WTC11 (cell line): ENCODE data around the gene ARPC5. TPM values are rescaled to one million over a fixed set of nuclear protein-coding genes. Genes with fewer than 3 reads are reported as not detected.

Experiments
- ATAC-seq: fragments of 200-7000 bp; cut with Tn5 transposase; 2 replicates; pipeline ENCODE4 v1.10.0; 2021; ENCODE audit warnings: mild to moderate bottlenecking, moderate library complexity
- CTCF ChIA-PET: fragments of 300-600 bp; sonication (Branson Sonifier 250); formaldehyde crosslinking; loops from one replicate; lab custom pipeline; 2021; ENCODE audit warnings: antibody characterized with exemption; lab: Charles Lee
- POLR2A ChIA-PET: fragments of 350-600 bp; sonication (Branson Sonifier 250); formaldehyde crosslinking; loops from one replicate; lab custom pipeline; 2021; ENCODE audit warnings: antibody characterized with exemption; lab: Charles Lee
- DNase-seq: peaks from one replicate; pipeline ENCODE4 v3.0.0; 2021; ENCODE audit warnings: low spot score
- H3K27ac Mint-ChIP-seq: 2 replicates; pipeline ENCODE4 v1.8.0; 2021; ENCODE audit warnings: mixed read lengths
- H3K27me3 Mint-ChIP-seq: 2 replicates; pipeline ENCODE4 v1.8.0; 2021; ENCODE audit warnings: low read depth, mild to moderate bottlenecking, moderate library complexity, mixed read lengths
- H3K36me3 Mint-ChIP-seq: 2 replicates; pipeline ENCODE4 v1.8.0; 2021; ENCODE audit warnings: mixed read lengths
- H3K4me1 Mint-ChIP-seq: 2 replicates; pipeline ENCODE4 v1.8.0; 2022; ENCODE audit warnings: mixed read lengths
- H3K4me3 Mint-ChIP-seq: 2 replicates; pipeline ENCODE4 v1.8.0; 2021; ENCODE audit warnings: mild to moderate bottlenecking, moderate library complexity, mixed read lengths
- H3K9me3 Mint-ChIP-seq: 2 replicates; pipeline ENCODE4 v1.8.0; 2021; ENCODE audit warnings: mixed read lengths
- ATF1 ChIP-seq: sonication (generic); formaldehyde crosslinking; IDR thresholded peaks from 2 replicates; pipeline ENCODE4 v1.8.1; 2023; ENCODE audit warnings: mild to moderate bottlenecking, moderate library complexity, missing genetic modification reagents
- E2F5 ChIP-seq: sonication (generic); formaldehyde crosslinking; IDR thresholded peaks from 2 replicates; pipeline ENCODE4 v1.8.1; 2022; ENCODE audit warnings: mild to moderate bottlenecking, moderate library complexity, missing genetic modification reagents
- ESRRA ChIP-seq: sonication (generic); formaldehyde crosslinking; IDR thresholded peaks from 2 replicates; pipeline ENCODE4 v1.8.1; 2022; ENCODE audit warnings: mild to moderate bottlenecking, missing genetic modification reagents, borderline replicate concordance
- FOXK1 ChIP-seq: sonication (generic); formaldehyde crosslinking; IDR thresholded peaks from 2 replicates; pipeline ENCODE4 v1.8.0; 2022; ENCODE audit warnings: mild to moderate bottlenecking, moderate library complexity, missing genetic modification reagents
- GABPB1 ChIP-seq: sonication (generic); formaldehyde crosslinking; IDR thresholded peaks from 2 replicates; pipeline ENCODE4 v1.8.1; 2023; ENCODE audit warnings: mild to moderate bottlenecking, missing genetic modification reagents
- MAX ChIP-seq: sonication (generic); formaldehyde crosslinking; IDR thresholded peaks from 2 replicates; pipeline ENCODE4 v1.8.0; 2022; ENCODE audit warnings: mild to moderate bottlenecking, missing genetic modification reagents
- NR2C2 ChIP-seq: sonication (generic); formaldehyde crosslinking; IDR thresholded peaks from 2 replicates; pipeline ENCODE4 v1.8.0; 2022; ENCODE audit warnings: mild to moderate bottlenecking, missing genetic modification reagents
- OVOL2 ChIP-seq: fragments of 250-450 bp; sonication (Bioruptor Pico); IDR thresholded peaks from 2 replicates; pipeline ENCODE4 v1.9.0; 2021; ENCODE audit warnings: mild to moderate bottlenecking, borderline replicate concordance
- TEAD1 ChIP-seq: sonication (generic); formaldehyde crosslinking; IDR thresholded peaks from 2 replicates; pipeline ENCODE4 v1.8.0; 2022; ENCODE audit warnings: mild to moderate bottlenecking, missing genetic modification reagents
- USF1 ChIP-seq: sonication (generic); formaldehyde crosslinking; IDR thresholded peaks from 2 replicates; pipeline ENCODE4 v1.8.0; 2022; ENCODE audit warnings: mild to moderate bottlenecking, missing genetic modification reagents
- ZNF121 ChIP-seq: sonication (generic); formaldehyde crosslinking; IDR thresholded peaks from 2 replicates; pipeline ENCODE4 v1.8.0; 2023; ENCODE audit warnings: missing genetic modification reagents
- ZNF232 ChIP-seq: sonication (generic); formaldehyde crosslinking; IDR thresholded peaks from 2 replicates; pipeline ENCODE4 v1.8.0; 2022; ENCODE audit warnings: mild to moderate bottlenecking, missing genetic modification reagents
- ZNF281 ChIP-seq: sonication (generic); formaldehyde crosslinking; IDR thresholded peaks from 2 replicates; pipeline ENCODE4 v1.8.0; 2023; ENCODE audit warnings: mild to moderate bottlenecking, missing genetic modification reagents
- ZNF396 ChIP-seq: fragments of 250-450 bp; sonication (Bioruptor Pico); IDR thresholded peaks from 2 replicates; pipeline ENCODE4 v1.8.0; 2021; ENCODE audit warnings: mild to moderate bottlenecking, moderate library complexity, borderline replicate concordance
- ZNF416 ChIP-seq: fragments of 250-450 bp; sonication (Bioruptor Pico); IDR thresholded peaks from 2 replicates; pipeline ENCODE4 v1.9.0; 2021; ENCODE audit warnings: mild to moderate bottlenecking, inconsistent platforms
- ZNF423 ChIP-seq: fragments of 250-450 bp; sonication (Bioruptor Pico); IDR thresholded peaks from 2 replicates; pipeline ENCODE4 v2.1.2; 2022; ENCODE audit warnings: mild to moderate bottlenecking, moderate library complexity
- ZNF425 ChIP-seq: fragments of 250-450 bp; sonication (Bioruptor Pico); conservative IDR thresholded peaks from 2 replicates; pipeline ENCODE4 v1.9.0; 2021; ENCODE audit warnings: mild to moderate bottlenecking
- ZNF671 ChIP-seq: fragments of 250-450 bp; sonication (Bioruptor Pico); IDR thresholded peaks from 2 replicates; pipeline ENCODE4 v1.8.0; 2021; ENCODE audit warnings: mild to moderate bottlenecking
- total RNA-seq: library from RNA; stranded (reverse); gene quantifications from 3 replicates; pipeline ENCODE4 v1.2.3, GENCODE V29; 2021
- TF ChIP-seq, protein P1 (sequence below): sonication (generic); formaldehyde crosslinking; IDR thresholded peaks from 2 replicates; pipeline ENCODE4 v1.8.0; 2022; ENCODE audit warnings: mild to moderate bottlenecking, missing genetic modification reagents
- TF ChIP-seq, protein P2 (sequence below): sonication (generic); formaldehyde crosslinking; IDR thresholded peaks from 2 replicates; pipeline ENCODE4 v1.8.1; 2022; ENCODE audit warnings: low read depth, missing genetic modification reagents, borderline replicate concordance

The ARPC5 gene
- total RNA-seq, 1 experiment from 2014 or later, result 51.7 TPM

DNA sequence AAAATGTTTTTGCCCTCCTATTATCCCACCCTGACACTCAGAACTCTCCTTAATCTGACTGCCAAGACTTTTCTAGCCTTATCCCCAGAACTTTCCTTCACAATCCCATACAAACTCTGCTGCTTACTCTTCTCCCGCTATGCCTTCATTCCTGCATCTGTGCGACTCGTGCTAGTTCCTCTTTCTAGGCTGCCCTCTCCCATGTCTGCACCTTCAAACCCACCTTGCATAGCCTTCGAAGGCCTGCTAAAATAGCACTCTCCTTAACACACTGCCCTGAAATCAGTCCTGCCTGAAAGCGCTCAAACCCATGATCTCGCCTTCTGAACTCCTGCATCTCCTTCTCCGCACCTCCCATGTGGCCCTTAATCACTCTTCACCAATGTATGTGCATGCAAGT lies 42.9 kb downstream of the ARPC5 start:
- ChIA-PET CTCF (no interaction called here), POLR2A (no interaction called here)
- Mint-ChIP-seq H3K36me3 (no peaks in the 10 kb centered on the region), H3K4me3 (no peak overlapping the region), H3K27ac (no peak overlapping the region), H3K27me3 (no peaks in the 10 kb centered on the region), H3K4me1 (peaks cover 34% of the 10 kb centered on the region), H3K9me3 (no peaks in the 10 kb centered on the region)
- DNase-seq (no peak), ATAC-seq (no peak)
- TF ChIP-seq FOXK1 (CRISPR knock-in tag), result no peak
- TF ChIP-seq NR2C2 (CRISPR knock-in tag), result no peak
- TF ChIP-seq E2F5 (CRISPR knock-in tag), result no peak
- TF ChIP-seq ZNF281, result no peak
- no peak for TF ChIP-seq MAX (CRISPR knock-in tag)
- no peak for TF ChIP-seq USF1
- TF ChIP-seq ZNF121 (CRISPR knock-in tag), result no peak
- TF ChIP-seq TEAD1 (CRISPR knock-in tag), result no peak
- TF ChIP-seq, protein P1, sequence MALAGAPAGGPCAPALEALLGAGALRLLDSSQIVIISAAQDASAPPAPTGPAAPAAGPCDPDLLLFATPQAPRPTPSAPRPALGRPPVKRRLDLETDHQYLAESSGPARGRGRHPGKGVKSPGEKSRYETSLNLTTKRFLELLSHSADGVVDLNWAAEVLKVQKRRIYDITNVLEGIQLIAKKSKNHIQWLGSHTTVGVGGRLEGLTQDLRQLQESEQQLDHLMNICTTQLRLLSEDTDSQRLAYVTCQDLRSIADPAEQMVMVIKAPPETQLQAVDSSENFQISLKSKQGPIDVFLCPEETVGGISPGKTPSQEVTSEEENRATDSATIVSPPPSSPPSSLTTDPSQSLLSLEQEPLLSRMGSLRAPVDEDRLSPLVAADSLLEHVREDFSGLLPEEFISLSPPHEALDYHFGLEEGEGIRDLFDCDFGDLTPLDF (CRISPR knock-in tag), result no peak
- no peak for TF ChIP-seq ATF1 (CRISPR knock-in tag)
- TF ChIP-seq GABPB1 (CRISPR knock-in tag), result no peak
- TF ChIP-seq, protein P2, sequence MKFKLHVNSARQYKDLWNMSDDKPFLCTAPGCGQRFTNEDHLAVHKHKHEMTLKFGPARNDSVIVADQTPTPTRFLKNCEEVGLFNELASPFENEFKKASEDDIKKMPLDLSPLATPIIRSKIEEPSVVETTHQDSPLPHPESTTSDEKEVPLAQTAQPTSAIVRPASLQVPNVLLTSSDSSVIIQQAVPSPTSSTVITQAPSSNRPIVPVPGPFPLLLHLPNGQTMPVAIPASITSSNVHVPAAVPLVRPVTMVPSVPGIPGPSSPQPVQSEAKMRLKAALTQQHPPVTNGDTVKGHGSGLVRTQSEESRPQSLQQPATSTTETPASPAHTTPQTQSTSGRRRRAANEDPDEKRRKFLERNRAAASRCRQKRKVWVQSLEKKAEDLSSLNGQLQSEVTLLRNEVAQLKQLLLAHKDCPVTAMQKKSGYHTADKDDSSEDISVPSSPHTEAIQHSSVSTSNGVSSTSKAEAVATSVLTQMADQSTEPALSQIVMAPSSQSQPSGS (CRISPR knock-in tag), result no peak
- TF ChIP-seq ZNF425 (CRISPR knock-in tag), result no peak
- no peak for TF ChIP-seq ZNF416
- TF ChIP-seq OVOL2 (CRISPR knock-in tag), result no peak
- TF ChIP-seq ZNF423 (CRISPR knock-in tag), result no peak
- TF ChIP-seq ZNF232 (CRISPR knock-in tag), result no peak
- no peak for TF ChIP-seq ZNF671 (CRISPR knock-in tag)
- no peak for TF ChIP-seq ZNF396 (CRISPR knock-in tag)
- TF ChIP-seq ESRRA (CRISPR knock-in tag), result no peak
